GM21529 (cell line): ENCODE data around the gene LETMD1.
"Not testable (repeated sequence)": the region's sequence is repeated elsewhere in the genome, so short reads cannot be mapped to it uniquely, and the experiment has no call there.

Source experiments
- ATAC-seq: cut with Tn5 transposase; IDR thresholded peaks from one replicate; pipeline ENCODE4 v1.9.1; 2021; ENCODE audit not compliant: unreplicated experiment

Gene LETMD1

GRCh38 chr12:51076236-51076930, 28.3 kb downstream of the LETMD1 start:
- ATAC-seq = no peak

- no peak for ATAC-seq
Observed at GRCh38 chr12:51077930-51078329, 29.8 kb downstream of the LETMD1 start.

- not testable (repeated sequence) for ATAC-seq
Observed at GRCh38 chr12:51078346-51078745, 30.2 kb downstream of the LETMD1 start.

GRCh38 chr12:51078866-51079265, 30.7 kb downstream of the LETMD1 start:
- not testable (repeated sequence) for ATAC-seq

GRCh38 chr12:51080136-51080535, 32.0 kb downstream of the LETMD1 start:
- no peak for ATAC-seq

GRCh38 chr12:51081421-51081820, 33.3 kb downstream of the LETMD1 start:
- ATAC-seq = no peak

GRCh38 chr12:51082561-51083125, 34.5 kb downstream of the LETMD1 start:
- ATAC-seq = no peak

- peak; percentile 98 for ATAC-seq
Observed at GRCh38 chr12:51083126-51083833, 35.2 kb downstream of the LETMD1 start, which contains the start of gene CSRNP2. CSRNP2 (minus strand) TSS chr12:51083596; CDS start chr12:51076561, 7,035 bp downstream.

GRCh38 chr12:51085757-51086156, 37.6 kb downstream of the LETMD1 start:
- no peak for ATAC-seq

- ATAC-seq = no peak
Observed at GRCh38 chr12:51086933-51087332, 38.8 kb downstream of the LETMD1 start.

GRCh38 chr12:51087818-51088217, 39.7 kb downstream of the LETMD1 start:
- no peak for ATAC-seq

- no peak for ATAC-seq
Observed at GRCh38 chr12:51090705-51091229, 42.6 kb downstream of the LETMD1 start.

- ATAC-seq = no peak
Observed at GRCh38 chr12:51098611-51099010, 50.5 kb downstream of the LETMD1 start.

- no peak for ATAC-seq
Observed at GRCh38 chr12:51103977-51104376, 55.9 kb downstream of the LETMD1 start.

- ATAC-seq = no peak
Observed at GRCh38 chr12:51108136-51108535, 60.0 kb downstream of the LETMD1 start.
